ENCODE results near the gene SPTBN2. TPM values are rescaled to one million over a fixed set of nuclear protein-coding genes. Genes with fewer than 3 reads are reported as not detected.

Gene SPTBN2
- total RNA-seq, 1 experiment from 2014 or later, result 51.0 TPM

GRCh38 chr11:66704659-66705360 lies 24.2 kb downstream of the SPTBN2 start:
- POLR2A ChIA-PET (ENCODE audit: unreplicated experiment), result no interaction called here
- intact Hi-C loops (cut with micrococcal nuclease; ENCODE audit: unreplicated experiment), result loop anchor here (5.0 kb wide), 1 partner anchor 37 kb away; a partner anchor contains a TSS

GRCh38 chr11:66701432-66702240 lies 27.4 kb downstream of the SPTBN2 start:
- H3K4me1 ChIP-seq (replicated peaks; ENCODE audit: insufficient read depth), result no peaks in the 10 kb centered on the region
- H3K9me3 ChIP-seq (ENCODE audit: insufficient read depth, low read depth), result no peaks in the 10 kb centered on the region
- no peaks in the 10 kb centered on the region for H3K9me2 ChIP-seq (ENCODE audit: insufficient read depth)
- H3F3A ChIP-seq (ENCODE audit: insufficient read depth, low read depth), result no peaks in the 10 kb centered on the region
- H3K27me3 ChIP-seq (ENCODE audit: insufficient read depth, low read depth), result no peaks in the 10 kb centered on the region
- no peak for TF ChIP-seq CTCF (conservative IDR thresholded peaks at IDR 0.05)
- no peak for TF ChIP-seq EZH2 (IDR thresholded peaks at IDR 0.05; ENCODE audit: low read depth)
- no peak overlapping the region for H3K4me2 ChIP-seq
- peaks cover 17% of the 10 kb centered on the region; the same call in 1 of the 2 replicates for H3K36me3 ChIP-seq (ENCODE audit: low read depth)
- no peak overlapping the region for H3K4me3 ChIP-seq
- ChIA-PET CTCF (no interaction called here), POLR2A (ENCODE audit: unreplicated experiment) (no interaction called here)
- intact Hi-C loops (cut with micrococcal nuclease; ENCODE audit: unreplicated experiment), result no loop called here
- no peaks in the 10 kb centered on the region for H3K79me2 ChIP-seq (ENCODE audit: low read depth)
- no TSS peak for BruUV-seq (replicated peaks)
- no peak overlapping the region for H3K27ac ChIP-seq
- H4K20me1 ChIP-seq (ENCODE audit: insufficient read depth), result no peaks in the 10 kb centered on the region
- H2AFZ ChIP-seq, result no peak overlapping the region
- no peak for DNase-seq

More at GRCh38 chr11:66704659-66705360, 24.2 kb downstream of the SPTBN2 start:
- TF ChIP-seq EZH2 (IDR thresholded peaks at IDR 0.05; ENCODE audit: low read depth) (no peak), CTCF (conservative IDR thresholded peaks at IDR 0.05) (no peak)
- Histone ChIP-seq H3K4me2 (no peak overlapping the region), H4K20me1 (ENCODE audit: insufficient read depth) (no peaks in the 10 kb centered on the region), H3K9me3 (ENCODE audit: insufficient read depth, low read depth) (no peaks in the 10 kb centered on the region), H3K27ac (no peak overlapping the region), H3K4me1 (replicated peaks; ENCODE audit: insufficient read depth) (peaks cover 10% of the 10 kb centered on the region), H3K4me3 (no peak overlapping the region), H3K9me2 (ENCODE audit: insufficient read depth) (no peaks in the 10 kb centered on the region), H3F3A (ENCODE audit: insufficient read depth, low read depth) (peaks cover 5% of the 10 kb centered on the region; the same call in 1 of the 2 replicates), H3K27me3 (ENCODE audit: insufficient read depth, low read depth) (no peaks in the 10 kb centered on the region), H2AFZ (no peak overlapping the region), H3K79me2 (ENCODE audit: low read depth) (no peaks in the 10 kb centered on the region), H3K36me3 (ENCODE audit: low read depth) (peaks cover 12% of the 10 kb centered on the region; the same call in 1 of the 2 replicates)
- BruUV-seq (replicated peaks), result no TSS peak
- no peak for DNase-seq
- CTCF ChIA-PET, result interaction anchor here (0.6 kb wide), 1 partner anchor 180 kb away, joined by 8 read pairs; no protein-coding TSS in a partner anchor

GRCh38 chr11:66700742-66701141 lies 28.3 kb downstream of the SPTBN2 start:
- H2AFZ ChIP-seq, result no peak overlapping the region
- no peaks in the 10 kb centered on the region for H3K27me3 ChIP-seq (ENCODE audit: insufficient read depth, low read depth)
- H3K4me3 ChIP-seq, result no peak overlapping the region
- no peaks in the 10 kb centered on the region for H3K79me2 ChIP-seq (ENCODE audit: low read depth)
- H3K4me1 ChIP-seq (replicated peaks; ENCODE audit: insufficient read depth), result no peaks in the 10 kb centered on the region
- peaks cover 17% of the 10 kb centered on the region; the same call in 1 of the 2 replicates for H3K36me3 ChIP-seq (ENCODE audit: low read depth)
- H3K9me2 ChIP-seq (ENCODE audit: insufficient read depth), result no peaks in the 10 kb centered on the region
- ChIA-PET POLR2A (ENCODE audit: unreplicated experiment) (no interaction called here), CTCF (no interaction called here)
- BruUV-seq (replicated peaks), result no TSS peak
- TF ChIP-seq EZH2 (IDR thresholded peaks at IDR 0.05; ENCODE audit: low read depth) (no peak), CTCF (conservative IDR thresholded peaks at IDR 0.05) (no peak)
- no peaks in the 10 kb centered on the region for H3K9me3 ChIP-seq (ENCODE audit: insufficient read depth, low read depth)
- no peak for DNase-seq
- H3K4me2 ChIP-seq, result no peak overlapping the region
- no peaks in the 10 kb centered on the region for H3F3A ChIP-seq (ENCODE audit: insufficient read depth, low read depth)
- no peak overlapping the region for H3K27ac ChIP-seq
- H4K20me1 ChIP-seq (ENCODE audit: insufficient read depth), result no peaks in the 10 kb centered on the region
- intact Hi-C loops (cut with micrococcal nuclease; ENCODE audit: unreplicated experiment), result no loop called here

Measured in PC-9 (cell line).